NCI-H2107 treated with DMSO at 0.1 percent for 48 hours (cell line): ENCODE measurements around the gene CDC25B.

Source experiments
- DNase-seq: peaks from one replicate; lab custom pipeline; 2025; ENCODE audit not compliant: unreplicated experiment; lab: John Stamatoyannopoulos, UW

CDC25B gene

GRCh38 chr20:3763671-3764601, 32.2 kb upstream of the CDC25B start:
- no peak for DNase-seq

- no peak for DNase-seq
Observed at GRCh38 chr20:3764659-3765058, 31.5 kb upstream of the CDC25B start.

- DNase-seq, result no peak
Observed at GRCh38 chr20:3765171-3765882, 30.8 kb upstream of the CDC25B start.

- no peak for DNase-seq
Observed at GRCh38 chr20:3766422-3767109, 29.5 kb upstream of the CDC25B start.

GRCh38 chr20:3767110-3767426, 29.0 kb upstream of the CDC25B start:
- DNase-seq, result no peak

- peak; percentile 71 for DNase-seq
Observed at GRCh38 chr20:3767427-3768341, 28.4 kb upstream of the CDC25B start, which contains the start of gene ADISSP. Gene ADISSP (minus strand): TSS chr20:3767753. CDS start chr20:3760100, 7,653 bp downstream.

- DNase-seq, result peak; percentile 33
Observed at GRCh38 chr20:3768342-3769130, 27.6 kb upstream of the CDC25B start.

GRCh38 chr20:3771552-3772058, 24.5 kb upstream of the CDC25B start:
- no peak for DNase-seq

- DNase-seq, result no peak
Observed at GRCh38 chr20:3775457-3776108, 20.5 kb upstream of the CDC25B start.

GRCh38 chr20:3777381-3777715, 18.8 kb upstream of the CDC25B start:
- no peak for DNase-seq

- no peak for DNase-seq
Observed at GRCh38 chr20:3777716-3778629, 18.1 kb upstream of the CDC25B start.

GRCh38 chr20:3778976-3779375, 17.1 kb upstream of the CDC25B start:
- DNase-seq, result no peak

GRCh38 chr20:3781153-3781910, 14.8 kb upstream of the CDC25B start, which contains the start of gene SPEF1:
Gene SPEF1 (minus strand): TSS chr20:3781448. CDS start chr20:3781287, 161 bp downstream.
- peak; percentile 46 for DNase-seq

- DNase-seq, result no peak
Observed at GRCh38 chr20:3782597-3782996, 13.5 kb upstream of the CDC25B start.

- no peak for DNase-seq
Observed at GRCh38 chr20:3783068-3783489, 13.0 kb upstream of the CDC25B start.

- DNase-seq, result no peak
Observed at GRCh38 chr20:3783511-3784195, 12.5 kb upstream of the CDC25B start.
